Measurements from ENCODE around the gene BAIAP2.

DNA sequence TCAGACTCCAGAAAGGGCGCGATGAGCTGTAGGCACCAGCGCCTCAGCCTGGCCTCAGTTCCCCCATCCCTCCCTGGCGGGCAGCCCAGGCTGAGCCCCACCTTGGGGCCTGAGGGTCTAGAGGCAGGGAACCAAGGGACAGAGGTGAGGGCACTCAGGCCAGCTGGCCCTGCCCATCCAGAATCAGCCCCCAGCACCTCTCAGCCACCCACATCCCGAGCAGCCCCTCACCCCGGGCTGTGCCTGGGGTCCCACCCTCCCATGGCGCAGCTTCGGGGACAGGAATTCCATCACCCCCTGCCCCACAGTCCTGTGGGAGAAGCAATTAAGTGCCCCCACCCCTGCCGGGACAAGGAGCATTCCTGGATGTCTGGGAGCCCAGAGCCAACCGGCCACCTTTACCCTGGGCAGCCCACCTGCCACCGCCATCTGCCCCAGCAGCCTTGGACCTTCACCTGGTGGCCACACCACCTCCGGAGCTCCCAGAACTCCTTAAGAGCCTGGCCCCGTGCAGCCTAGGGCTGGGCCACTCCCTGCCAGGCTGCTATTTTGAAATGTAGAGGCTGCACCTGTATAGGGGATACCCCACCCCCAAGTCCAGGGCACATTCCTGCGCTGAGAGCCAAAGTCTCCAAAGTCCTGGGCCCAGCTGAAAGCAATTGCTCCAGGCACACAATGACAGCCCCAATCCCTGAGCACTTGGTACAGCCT, 96.7 kb downstream of the BAIAP2 start:
- TF ChIP-seq, protein P1, sequence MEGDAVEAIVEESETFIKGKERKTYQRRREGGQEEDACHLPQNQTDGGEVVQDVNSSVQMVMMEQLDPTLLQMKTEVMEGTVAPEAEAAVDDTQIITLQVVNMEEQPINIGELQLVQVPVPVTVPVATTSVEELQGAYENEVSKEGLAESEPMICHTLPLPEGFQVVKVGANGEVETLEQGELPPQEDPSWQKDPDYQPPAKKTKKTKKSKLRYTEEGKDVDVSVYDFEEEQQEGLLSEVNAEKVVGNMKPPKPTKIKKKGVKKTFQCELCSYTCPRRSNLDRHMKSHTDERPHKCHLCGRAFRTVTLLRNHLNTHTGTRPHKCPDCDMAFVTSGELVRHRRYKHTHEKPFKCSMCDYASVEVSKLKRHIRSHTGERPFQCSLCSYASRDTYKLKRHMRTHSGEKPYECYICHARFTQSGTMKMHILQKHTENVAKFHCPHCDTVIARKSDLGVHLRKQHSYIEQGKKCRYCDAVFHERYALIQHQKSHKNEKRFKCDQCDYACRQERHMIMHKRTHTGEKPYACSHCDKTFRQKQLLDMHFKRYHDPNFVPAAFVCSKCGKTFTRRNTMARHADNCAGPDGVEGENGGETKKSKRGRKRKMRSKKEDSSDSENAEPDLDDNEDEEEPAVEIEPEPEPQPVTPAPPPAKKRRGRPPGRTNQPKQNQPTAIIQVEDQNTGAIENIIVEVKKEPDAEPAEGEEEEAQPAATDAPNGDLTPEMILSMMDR (IDR thresholded peaks at IDR 0.05; ENCODE audit: insufficient read depth, low read length, poor library complexity, severe bottlenecking) = no peak
- TF ChIP-seq EZH2phosphoT487 (conservative IDR thresholded peaks at IDR 0.05; ENCODE audit: low read length) = no peak

Data from SU-DHL-6 (cell line).